Suprapubic skin (tissue), 4 donors: Measurements from ENCODE around the gene MTF1. TPM values are rescaled to one million over a fixed set of nuclear protein-coding genes. Genes with fewer than 3 reads are reported as not detected.

Source experiments
- DNase-seq, 2 donors: peaks; one replicate each; pipeline ENCODE4 v3.0.0-alpha.2; 2019; ENCODE audit warnings: low spot score in 2 of 2
- H3K27ac ChIP-seq: fragments of 200-600 bp; sonication (generic); one replicate; pipeline ENCODE4 v1.5.1; 2019
- H3K27me3 ChIP-seq: fragments of 200-600 bp; sonication (generic); one replicate; pipeline ENCODE4 v1.5.1; 2019
- H3K36me3 ChIP-seq: fragments of 200-600 bp; sonication (generic); one replicate; pipeline ENCODE4 v1.5.1; 2019
- H3K4me1 ChIP-seq: fragments of 200-600 bp; sonication (generic); one replicate; pipeline ENCODE4 v1.5.1; 2019
- H3K4me3 ChIP-seq: fragments of 200-600 bp; sonication (generic); one replicate; pipeline ENCODE4 v1.5.1; 2019; ENCODE audit warnings: mild to moderate bottlenecking
- H3K9me3 ChIP-seq: fragments of 200-600 bp; sonication (generic); one replicate; pipeline ENCODE4 v1.5.1; 2019
- EP300 ChIP-seq: sonication (generic); formaldehyde crosslinking; IDR thresholded peaks from one replicate; pipeline ENCODE4 v1.6.1; 2017; ENCODE audit warnings: antibody characterized with exemption
- POLR2A ChIP-seq, 2 donors: fragments of 450-650 bp; IDR thresholded peaks; one replicate each; pipeline ENCODE4 v1.6.1; 2017; ENCODE audit warnings: antibody characterized with exemption in 2 of 2, mild to moderate bottlenecking in 2 of 2, moderate library complexity in 2 of 2
- POLR2AphosphoS5 ChIP-seq, 3 donors: sonication (generic); formaldehyde crosslinking; IDR thresholded peaks; one replicate each; pipeline ENCODE4 v1.6.1; 2017; ENCODE audit warnings: antibody characterized with exemption in 3 of 3
- WGBS: methylation state at CpG from one replicate; pipeline ENCODE4 v1.1.5; 2018; 5-methylcytosine and 5-hydroxymethylcytosine counted together
- total RNA-seq, 4 donors: library from RNA; depleted of rRNA; stranded (reverse); fragments of >200 nt; gene quantifications; one replicate each; pipeline ENCODE4 v1.1.0, GENCODE V29; 2016
- TF ChIP-seq, protein P1 (sequence below), 2 donors: fragments of 200-600 bp in 1 of 2; fragments of 450-650 bp in 1 of 2; sonication (generic) in 1 of 2; IDR thresholded peaks; one replicate each; pipeline ENCODE4 v1.5.1; 2016 to 2019; ENCODE audit warnings: antibody characterized with exemption in 2 of 2, mild to moderate bottlenecking in 1 of 2, moderate library complexity in 1 of 2

Gene MTF1
- total RNA-seq, 4 donors from 2014 or later: 8.8 to 13.5 (median 11.2) TPM

DNA sequence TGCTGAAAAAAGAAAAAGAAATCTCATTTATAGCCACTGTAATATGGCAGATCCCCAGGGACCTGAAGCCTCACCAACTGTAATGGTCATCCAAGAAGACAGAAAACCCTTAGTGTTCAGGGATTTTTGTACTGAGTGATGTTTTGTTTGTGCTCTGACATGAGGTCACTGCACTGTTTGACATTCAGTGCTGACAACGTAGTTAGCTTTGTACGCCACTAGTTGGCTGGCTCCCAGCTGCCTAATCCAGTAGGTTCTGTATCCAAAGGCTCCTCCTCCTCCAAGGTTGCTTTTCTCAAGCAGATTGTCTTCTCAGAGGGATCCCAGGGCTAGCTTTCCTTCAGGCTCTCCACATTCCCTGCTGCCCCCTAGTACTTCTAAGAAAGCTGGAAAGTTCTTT, 41.9 kb downstream of the MTF1 start:
- H3K9me3 ChIP-seq: no peaks in the 10 kb centered on the region

GRCh38 chr1:37814252-37814651, 45.1 kb downstream of the MTF1 start:
- H3K9me3 ChIP-seq: no peaks in the 10 kb centered on the region
- peaks cover 44% of the 10 kb centered on the region for H3K36me3 ChIP-seq
- H3K4me3 ChIP-seq: no peak overlapping the region
- DNase-seq: no peak
- no peaks in the 10 kb centered on the region for H3K27me3 ChIP-seq
- H3K27ac ChIP-seq: no peak overlapping the region
- WGBS: 76% methylated on average over 7 of the region's 7 CpGs
- no peak for TF ChIP-seq EP300
- TF ChIP-seq, protein P1, sequence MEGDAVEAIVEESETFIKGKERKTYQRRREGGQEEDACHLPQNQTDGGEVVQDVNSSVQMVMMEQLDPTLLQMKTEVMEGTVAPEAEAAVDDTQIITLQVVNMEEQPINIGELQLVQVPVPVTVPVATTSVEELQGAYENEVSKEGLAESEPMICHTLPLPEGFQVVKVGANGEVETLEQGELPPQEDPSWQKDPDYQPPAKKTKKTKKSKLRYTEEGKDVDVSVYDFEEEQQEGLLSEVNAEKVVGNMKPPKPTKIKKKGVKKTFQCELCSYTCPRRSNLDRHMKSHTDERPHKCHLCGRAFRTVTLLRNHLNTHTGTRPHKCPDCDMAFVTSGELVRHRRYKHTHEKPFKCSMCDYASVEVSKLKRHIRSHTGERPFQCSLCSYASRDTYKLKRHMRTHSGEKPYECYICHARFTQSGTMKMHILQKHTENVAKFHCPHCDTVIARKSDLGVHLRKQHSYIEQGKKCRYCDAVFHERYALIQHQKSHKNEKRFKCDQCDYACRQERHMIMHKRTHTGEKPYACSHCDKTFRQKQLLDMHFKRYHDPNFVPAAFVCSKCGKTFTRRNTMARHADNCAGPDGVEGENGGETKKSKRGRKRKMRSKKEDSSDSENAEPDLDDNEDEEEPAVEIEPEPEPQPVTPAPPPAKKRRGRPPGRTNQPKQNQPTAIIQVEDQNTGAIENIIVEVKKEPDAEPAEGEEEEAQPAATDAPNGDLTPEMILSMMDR (IDR thresholded peaks at IDR 0.05): no peak
- no peak for TF ChIP-seq POLR2AphosphoS5 (IDR thresholded peaks at IDR 0.05)
- no peak for TF ChIP-seq POLR2A (IDR thresholded peaks at IDR 0.05)
- peaks cover 19% of the 10 kb centered on the region for H3K4me1 ChIP-seq

More for the DNA sequence above, 41.9 kb downstream of the MTF1 start:
- Histone ChIP-seq H3K4me3 (no peak overlapping the region), H3K27me3 (no peaks in the 10 kb centered on the region), H3K36me3 (peaks cover 72% of the 10 kb centered on the region), H3K27ac (no peak overlapping the region), H3K4me1 (no peaks in the 10 kb centered on the region)
- TF ChIP-seq POLR2A (IDR thresholded peaks at IDR 0.05): no peak
- TF ChIP-seq, protein P1 (IDR thresholded peaks at IDR 0.05): no peak
- TF ChIP-seq POLR2AphosphoS5 (IDR thresholded peaks at IDR 0.05): no peak
- no peak for TF ChIP-seq EP300
- DNase-seq: no peak
- 34% methylated on average over 2 of the region's 2 CpGs for WGBS

- H3K27ac ChIP-seq: no peak overlapping the region
These were observed 45.8 kb downstream of the MTF1 start for GRCh38 chr1:37813529-37814145.

DNA sequence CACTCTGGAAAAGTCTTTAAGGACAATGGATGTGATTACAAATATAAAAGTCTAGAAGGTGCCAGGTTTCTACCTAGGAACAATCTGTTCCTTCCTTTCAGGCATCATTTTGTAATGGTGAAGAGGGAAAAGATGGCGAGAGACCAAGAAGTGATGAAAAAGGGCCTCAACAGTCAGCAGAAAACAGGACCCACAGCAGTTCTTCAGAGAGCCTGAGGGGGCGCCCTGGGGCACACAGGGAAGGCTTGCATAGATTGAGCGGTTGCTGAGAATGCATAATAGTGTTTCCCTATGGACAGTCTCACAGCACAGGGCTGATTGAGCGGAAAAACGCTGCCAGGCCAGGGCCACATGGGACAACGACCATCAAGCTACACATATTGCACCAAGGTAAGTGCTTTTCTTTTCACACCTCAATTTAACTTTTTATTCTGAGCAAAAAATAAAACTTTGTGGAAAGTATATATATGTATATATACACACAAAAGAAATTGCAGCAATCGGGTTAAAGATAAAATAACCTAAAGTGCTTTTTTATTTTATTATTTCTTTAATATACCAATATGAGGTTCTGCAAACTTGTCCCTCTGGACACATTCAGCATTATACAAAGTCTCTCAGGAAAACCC, 48.3 kb downstream of the MTF1 start:
- Histone ChIP-seq H3K27me3 (no peaks in the 10 kb centered on the region), H3K4me1 (peaks cover 39% of the 10 kb centered on the region), H3K27ac (peak overlapping the region; percentile 27), H3K36me3 (peaks cover 20% of the 10 kb centered on the region), H3K9me3 (no peaks in the 10 kb centered on the region), H3K4me3 (no peak overlapping the region)
- TF ChIP-seq POLR2AphosphoS5 (IDR thresholded peaks at IDR 0.05) (no peak), EP300 (no peak), POLR2A (IDR thresholded peaks at IDR 0.05) (no peak)
- TF ChIP-seq, protein P1 (IDR thresholded peaks at IDR 0.05): peak; percentile 13 to 89
- peak in 1 of 2 donors; percentile 79 for DNase-seq
- WGBS: 42% methylated on average over 7 of the region's 7 CpGs

More at GRCh38 chr1:37813529-37814145, 45.8 kb downstream of the MTF1 start:
- TF ChIP-seq POLR2A (IDR thresholded peaks at IDR 0.05): no peak
- no peak for TF ChIP-seq EP300
- TF ChIP-seq, protein P1 (IDR thresholded peaks at IDR 0.05): no peak
- no peak for TF ChIP-seq POLR2AphosphoS5 (IDR thresholded peaks at IDR 0.05)
- H3K4me1 ChIP-seq: peaks cover 25% of the 10 kb centered on the region
- no peak overlapping the region for H3K4me3 ChIP-seq
- no peak for DNase-seq
- 62% methylated on average over 1 of the region's 2 CpGs for WGBS
- H3K27me3 ChIP-seq: no peaks in the 10 kb centered on the region
- no peaks in the 10 kb centered on the region for H3K9me3 ChIP-seq
- peaks cover 38% of the 10 kb centered on the region for H3K36me3 ChIP-seq

GRCh38 chr1:37809942-37810341, 49.5 kb downstream of the MTF1 start:
- 55% methylated on average over 2 of the region's 2 CpGs for WGBS
- H3K4me1 ChIP-seq: peaks cover 39% of the 10 kb centered on the region
- H3K36me3 ChIP-seq: peaks cover 21% of the 10 kb centered on the region

More at GRCh38 chr1:37809942-37810341, 49.5 kb downstream of the MTF1 start:
- TF ChIP-seq, protein P1 (IDR thresholded peaks at IDR 0.05): no peak
- TF ChIP-seq EP300 (no peak), POLR2AphosphoS5 (IDR thresholded peaks at IDR 0.05) (no peak), POLR2A (IDR thresholded peaks at IDR 0.05) (no peak)
- Histone ChIP-seq H3K27ac (no peak overlapping the region), H3K4me3 (no peak overlapping the region), H3K27me3 (no peaks in the 10 kb centered on the region), H3K9me3 (no peaks in the 10 kb centered on the region)
- no peak for DNase-seq
